Measurements from ENCODE around the gene NFE2L3.
A peak's percentile ranks its signal among the peaks of the same experiment; 100 is the strongest.

Gene NFE2L3

GRCh38 chr7:26203016-26203415, 51.0 kb downstream of the NFE2L3 start:
- FAIRE-seq (no peak), DNase-seq (ENCODE audit: insufficient read length, low spot score) (no peak)
- TF ChIP-seq POLR2A (IDR thresholded peaks at IDR 0.05; ENCODE audit: low read depth, low read length) (no peak), SPI1 (IDR thresholded peaks at IDR 0.05; ENCODE audit: low read depth, low read length) (no peak), PAX5 (IDR thresholded peaks at IDR 0.05; ENCODE audit: insufficient read depth, low read length, severe bottlenecking) (no peak), POLR2AphosphoS5 (IDR thresholded peaks at IDR 0.05; ENCODE audit: low read depth, low read length) (no peak), TAF1 (IDR thresholded peaks at IDR 0.05; ENCODE audit: low read depth, low read length) (no peak), POU2F2 (IDR thresholded peaks at IDR 0.05; ENCODE audit: low read depth, low read length) (no peak)

- DNase-seq (ENCODE audit: insufficient read length, low spot score) (no peak), FAIRE-seq (no peak)
- TF ChIP-seq POLR2AphosphoS5 (IDR thresholded peaks at IDR 0.05; ENCODE audit: low read depth, low read length), result no peak
- TF ChIP-seq PAX5 (IDR thresholded peaks at IDR 0.05; ENCODE audit: insufficient read depth, low read length, severe bottlenecking), result no peak
- no peak for TF ChIP-seq POLR2A (IDR thresholded peaks at IDR 0.05; ENCODE audit: low read depth, low read length)
- TF ChIP-seq SPI1 (IDR thresholded peaks at IDR 0.05; ENCODE audit: low read depth, low read length), result no peak
- TF ChIP-seq TAF1 (IDR thresholded peaks at IDR 0.05; ENCODE audit: low read depth, low read length), result no peak
Measured at GRCh38 chr7:26208040-26208439, 56.0 kb downstream of the NFE2L3 start.

- TF ChIP-seq PAX5 (IDR thresholded peaks at IDR 0.05; ENCODE audit: insufficient read depth, low read length, severe bottlenecking), result no peak
- no peak for TF ChIP-seq POLR2AphosphoS5 (IDR thresholded peaks at IDR 0.05; ENCODE audit: low read depth, low read length)
- TF ChIP-seq SPI1 (IDR thresholded peaks at IDR 0.05; ENCODE audit: low read depth, low read length), result no peak
- no peak for TF ChIP-seq POU2F2 (IDR thresholded peaks at IDR 0.05; ENCODE audit: low read depth, low read length)
- peak; percentile 22; the same call in 1 of the 2 replicates for TF ChIP-seq POLR2A (IDR thresholded peaks at IDR 0.05; ENCODE audit: low read depth, low read length)
- TF ChIP-seq TAF1 (IDR thresholded peaks at IDR 0.05; ENCODE audit: low read depth, low read length), result no peak
- FAIRE-seq (peak; percentile 85), DNase-seq (ENCODE audit: insufficient read length, low spot score) (no peak)
Measured at GRCh38 chr7:26212921-26213718, 61.1 kb downstream of the NFE2L3 start.

GRCh38 chr7:26213807-26214515, 62.0 kb downstream of the NFE2L3 start:
- FAIRE-seq (no peak), DNase-seq (ENCODE audit: insufficient read length, low spot score) (no peak)
- no peak for TF ChIP-seq SPI1 (IDR thresholded peaks at IDR 0.05; ENCODE audit: low read depth, low read length)
- no peak for TF ChIP-seq TAF1 (IDR thresholded peaks at IDR 0.05; ENCODE audit: low read depth, low read length)
- TF ChIP-seq PAX5 (IDR thresholded peaks at IDR 0.05; ENCODE audit: insufficient read depth, low read length, severe bottlenecking), result no peak
- peak; percentile 45 for TF ChIP-seq POLR2A (IDR thresholded peaks at IDR 0.05; ENCODE audit: low read depth, low read length)
- no peak for TF ChIP-seq POU2F2 (IDR thresholded peaks at IDR 0.05; ENCODE audit: low read depth, low read length)
- TF ChIP-seq POLR2AphosphoS5 (IDR thresholded peaks at IDR 0.05; ENCODE audit: low read depth, low read length), result no peak; the same call in 1 of the 2 replicates

- no peak for FAIRE-seq
- no peak for DNase-seq (ENCODE audit: insufficient read length, low spot score)
- TF ChIP-seq TAF1 (IDR thresholded peaks at IDR 0.05; ENCODE audit: low read depth, low read length), result no peak
- TF ChIP-seq POLR2A (IDR thresholded peaks at IDR 0.05; ENCODE audit: low read depth, low read length), result no peak
- TF ChIP-seq SPI1 (IDR thresholded peaks at IDR 0.05; ENCODE audit: low read depth, low read length), result no peak
- TF ChIP-seq POLR2AphosphoS5 (IDR thresholded peaks at IDR 0.05; ENCODE audit: low read depth, low read length), result no peak
- no peak for TF ChIP-seq POU2F2 (IDR thresholded peaks at IDR 0.05; ENCODE audit: low read depth, low read length)
- no peak for TF ChIP-seq PAX5 (IDR thresholded peaks at IDR 0.05; ENCODE audit: insufficient read depth, low read length, severe bottlenecking)
Measured at GRCh38 chr7:26216049-26216448, 64.1 kb downstream of the NFE2L3 start.

GRCh38 chr7:26224359-26224758, 72.4 kb downstream of the NFE2L3 start:
- DNase-seq (ENCODE audit: insufficient read length, low spot score) (no peak), FAIRE-seq (no peak)
- TF ChIP-seq POLR2AphosphoS5 (IDR thresholded peaks at IDR 0.05; ENCODE audit: low read depth, low read length) (no peak), PAX5 (IDR thresholded peaks at IDR 0.05; ENCODE audit: insufficient read depth, low read length, severe bottlenecking) (no peak), SPI1 (IDR thresholded peaks at IDR 0.05; ENCODE audit: low read depth, low read length) (no peak), POLR2A (IDR thresholded peaks at IDR 0.05; ENCODE audit: low read depth, low read length) (no peak), TAF1 (IDR thresholded peaks at IDR 0.05; ENCODE audit: low read depth, low read length) (no peak), POU2F2 (IDR thresholded peaks at IDR 0.05; ENCODE audit: low read depth, low read length) (no peak)

GRCh38 chr7:26227987-26228386, 76.0 kb downstream of the NFE2L3 start:
- DNase-seq (ENCODE audit: insufficient read length, low spot score) (no peak), FAIRE-seq (no peak)
- TF ChIP-seq POLR2A (IDR thresholded peaks at IDR 0.05; ENCODE audit: low read depth, low read length), result no peak
- no peak for TF ChIP-seq TAF1 (IDR thresholded peaks at IDR 0.05; ENCODE audit: low read depth, low read length)
- no peak for TF ChIP-seq PAX5 (IDR thresholded peaks at IDR 0.05; ENCODE audit: insufficient read depth, low read length, severe bottlenecking)
- no peak for TF ChIP-seq POU2F2 (IDR thresholded peaks at IDR 0.05; ENCODE audit: low read depth, low read length)
- no peak for TF ChIP-seq SPI1 (IDR thresholded peaks at IDR 0.05; ENCODE audit: low read depth, low read length)
- TF ChIP-seq POLR2AphosphoS5 (IDR thresholded peaks at IDR 0.05; ENCODE audit: low read depth, low read length), result no peak

DNA sequence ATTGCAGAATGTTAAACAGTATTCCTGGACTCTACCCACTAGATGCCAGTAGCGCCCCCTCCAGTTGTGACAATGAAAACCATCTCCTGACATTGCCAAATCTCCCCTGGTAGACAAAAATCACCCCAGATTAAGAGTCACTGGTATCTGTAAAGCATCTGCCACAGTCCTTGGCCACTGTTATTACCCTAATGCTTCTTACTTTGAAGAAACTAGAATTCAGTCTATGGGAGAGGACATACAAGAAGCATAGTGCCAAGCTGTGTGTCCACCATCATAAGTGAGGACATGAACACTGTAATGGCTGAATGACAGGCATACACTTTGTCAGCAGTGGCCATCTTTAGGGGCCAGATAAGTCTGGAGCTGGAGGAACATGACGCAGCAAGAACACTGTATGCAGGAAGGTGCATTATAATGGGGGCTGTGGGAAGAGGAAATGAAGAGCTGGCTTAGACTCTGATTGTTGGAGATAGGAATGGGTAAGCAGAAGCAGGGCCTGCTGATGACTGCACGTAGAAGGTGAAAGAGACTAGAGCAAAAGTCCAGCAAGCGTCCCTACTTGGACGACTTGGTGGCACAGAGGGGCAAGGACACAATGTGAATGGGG, 82.0 kb downstream of the NFE2L3 start:
- TF ChIP-seq POU2F2 (IDR thresholded peaks at IDR 0.05; ENCODE audit: low read depth, low read length) (no peak), POLR2AphosphoS5 (IDR thresholded peaks at IDR 0.05; ENCODE audit: low read depth, low read length) (no peak), POLR2A (IDR thresholded peaks at IDR 0.05; ENCODE audit: low read depth, low read length) (no peak), TAF1 (IDR thresholded peaks at IDR 0.05; ENCODE audit: low read depth, low read length) (no peak), PAX5 (IDR thresholded peaks at IDR 0.05; ENCODE audit: insufficient read depth, low read length, severe bottlenecking) (no peak), SPI1 (IDR thresholded peaks at IDR 0.05; ENCODE audit: low read depth, low read length) (no peak)
- DNase-seq (ENCODE audit: insufficient read length, low spot score), result no peak
- FAIRE-seq, result no peak

Data from GM12891 (cell line).